Stimulated activated CD8-positive, alpha-beta memory T cell treated with anti-CD3 and anti-CD28 coated beads, Interleukin-12 subunit alpha, Interleukin-12 subunit beta, amount 100 ng/mL, for 24 hours (primary cell): ENCODE measurements around the gene ZC4H2.
"Not testable (repeated sequence)": the region's sequence is repeated elsewhere in the genome, so short reads cannot be mapped to it uniquely, and the experiment has no call there.

ENCODE experiments used
- DNase-seq: peaks from one replicate; pipeline ENCODE4 v3.0.0-alpha.2; 2020; ENCODE audit errors: extremely low read depth

Gene ZC4H2, protein sequence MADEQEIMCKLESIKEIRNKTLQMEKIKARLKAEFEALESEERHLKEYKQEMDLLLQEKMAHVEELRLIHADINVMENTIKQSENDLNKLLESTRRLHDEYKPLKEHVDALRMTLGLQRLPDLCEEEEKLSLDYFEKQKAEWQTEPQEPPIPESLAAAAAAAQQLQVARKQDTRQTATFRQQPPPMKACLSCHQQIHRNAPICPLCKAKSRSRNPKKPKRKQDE

DNA sequence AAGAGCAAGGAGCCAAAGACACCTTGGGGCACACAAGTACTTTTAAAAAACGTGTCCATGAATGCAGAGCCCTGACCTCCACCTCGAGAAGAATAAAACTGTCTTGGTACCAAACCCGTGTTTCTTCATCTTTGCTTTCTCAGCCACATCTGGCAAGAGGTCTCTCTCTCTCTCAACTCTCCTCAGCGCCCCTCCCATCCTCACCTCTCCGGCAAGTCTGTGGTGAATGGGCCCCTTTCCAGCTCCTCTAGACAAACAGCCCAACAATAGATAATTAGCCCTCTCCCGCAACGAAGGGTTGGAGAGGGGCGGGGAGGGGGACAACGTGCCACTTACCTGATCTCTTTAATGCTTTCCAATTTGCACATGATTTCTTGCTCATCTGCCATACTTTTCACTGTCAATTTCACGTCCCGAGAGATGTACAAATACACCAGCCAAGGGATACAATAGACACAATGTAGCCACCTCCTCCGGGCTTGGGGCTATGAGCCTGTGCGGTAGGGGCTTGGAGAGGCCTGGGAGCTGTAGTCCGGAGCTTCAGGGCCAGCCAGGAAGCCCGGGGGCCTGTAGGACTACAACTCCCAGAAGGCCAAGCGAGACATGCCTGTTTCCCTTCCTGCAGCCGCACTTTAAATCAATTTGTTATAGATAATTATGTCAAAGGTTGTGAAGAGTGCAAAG, at the start of gene ZC4H2:
TSS of gene ZC4H2 (minus strand) at position 462 of the 684 bp plus-strand sequence. CDS start at position 389, 73 bp downstream.
- no peak for DNase-seq

DNA sequence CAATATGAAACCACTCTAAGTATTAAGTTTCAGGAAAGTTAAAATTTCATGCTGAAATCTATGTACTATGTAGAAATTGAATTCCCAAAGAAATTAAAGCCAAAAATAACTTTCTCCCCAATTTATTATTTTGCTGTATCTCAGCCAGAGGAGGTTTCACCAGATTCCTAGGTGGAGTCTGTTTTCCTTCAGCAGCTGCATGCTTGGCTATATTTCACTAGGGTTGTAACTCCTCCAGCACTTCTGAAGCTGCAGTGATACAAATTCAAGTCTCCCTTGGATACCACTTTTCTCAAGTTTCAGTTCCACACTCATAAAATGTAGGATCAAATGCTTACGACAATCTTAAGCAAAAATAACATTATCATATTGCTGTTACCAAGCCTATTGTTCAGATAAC, 41.2 kb upstream of the ZC4H2 start:
- DNase-seq, result no peak

DNA sequence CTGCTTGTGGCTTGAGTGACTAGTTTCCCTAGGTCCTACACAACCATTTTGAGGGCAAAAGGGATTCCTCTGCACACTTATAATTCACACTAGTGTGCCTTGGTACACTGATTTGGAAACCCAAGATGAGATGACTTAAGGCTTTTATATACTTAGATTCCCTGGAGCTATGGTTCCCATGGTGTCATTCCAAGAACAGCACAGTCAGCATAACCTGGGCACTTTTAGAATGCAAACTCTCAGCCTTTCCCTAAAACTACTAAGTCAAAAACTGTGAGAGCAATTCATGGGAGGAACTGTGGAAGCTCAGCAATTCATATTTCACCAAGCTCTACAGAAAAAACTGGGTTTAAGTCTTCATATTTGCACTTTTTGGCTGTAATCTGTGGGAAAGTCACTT, 38.0 kb upstream of the ZC4H2 start:
- no peak for DNase-seq

DNA sequence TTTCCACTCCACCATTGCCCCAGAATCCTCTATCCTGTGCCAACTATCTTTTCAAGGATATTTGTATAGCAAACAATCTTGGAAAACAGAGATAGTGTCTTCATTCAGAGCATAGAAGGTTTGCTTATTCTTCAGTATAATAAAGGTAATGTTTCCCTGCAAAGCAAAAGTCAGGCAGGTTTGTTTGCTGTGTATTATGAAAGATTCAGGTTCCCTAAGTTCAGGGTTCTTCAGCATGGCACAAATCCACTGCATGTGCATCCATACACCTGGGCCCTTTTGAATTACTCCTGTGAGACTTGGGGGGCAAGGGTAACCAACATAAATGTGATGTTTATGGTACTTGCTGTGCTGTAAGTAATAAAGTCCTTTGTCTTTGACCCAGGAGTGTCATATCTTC, 33.2 kb upstream of the ZC4H2 start:
- DNase-seq, result no peak

DNA sequence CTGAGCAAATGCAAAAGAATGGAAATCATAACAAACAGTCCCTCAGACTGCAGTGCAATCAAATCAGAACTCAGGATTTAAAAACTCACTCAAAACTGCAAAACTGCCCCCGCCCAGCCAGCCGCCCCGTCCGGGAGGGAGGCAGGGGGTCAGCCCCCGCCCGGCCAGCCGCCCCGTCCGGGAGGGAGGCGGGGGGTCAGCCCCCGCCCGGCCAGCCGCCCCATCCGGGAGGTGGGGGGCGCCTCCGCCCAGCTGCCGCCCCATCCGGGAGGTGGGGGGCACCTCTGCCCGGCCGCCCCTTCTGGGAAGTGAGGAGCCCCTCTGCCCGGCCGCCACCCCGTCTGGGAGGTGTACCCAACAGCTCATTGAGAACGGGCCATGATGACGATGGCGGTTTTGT, 26.0 kb upstream of the ZC4H2 start:
- not testable (repeated sequence) for DNase-seq

DNA sequence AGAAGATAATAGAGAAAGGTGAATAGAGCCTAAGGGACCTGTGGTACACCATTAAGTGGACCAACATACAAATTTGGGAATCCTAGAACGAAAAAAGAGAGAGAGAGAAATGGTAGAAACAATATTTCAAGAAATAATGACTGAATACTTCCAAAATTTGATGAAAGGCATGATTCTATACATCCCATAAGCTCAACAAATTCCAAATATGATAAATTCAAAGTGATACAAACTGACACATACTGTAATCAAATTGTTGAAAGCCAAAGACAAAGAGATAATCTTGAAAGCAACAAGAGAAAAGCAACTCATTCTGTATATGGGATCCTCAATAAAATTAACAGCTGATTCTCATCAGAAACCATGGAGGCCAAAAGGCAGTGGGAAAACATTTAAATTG, 20.6 kb upstream of the ZC4H2 start:
- no peak for DNase-seq

DNA sequence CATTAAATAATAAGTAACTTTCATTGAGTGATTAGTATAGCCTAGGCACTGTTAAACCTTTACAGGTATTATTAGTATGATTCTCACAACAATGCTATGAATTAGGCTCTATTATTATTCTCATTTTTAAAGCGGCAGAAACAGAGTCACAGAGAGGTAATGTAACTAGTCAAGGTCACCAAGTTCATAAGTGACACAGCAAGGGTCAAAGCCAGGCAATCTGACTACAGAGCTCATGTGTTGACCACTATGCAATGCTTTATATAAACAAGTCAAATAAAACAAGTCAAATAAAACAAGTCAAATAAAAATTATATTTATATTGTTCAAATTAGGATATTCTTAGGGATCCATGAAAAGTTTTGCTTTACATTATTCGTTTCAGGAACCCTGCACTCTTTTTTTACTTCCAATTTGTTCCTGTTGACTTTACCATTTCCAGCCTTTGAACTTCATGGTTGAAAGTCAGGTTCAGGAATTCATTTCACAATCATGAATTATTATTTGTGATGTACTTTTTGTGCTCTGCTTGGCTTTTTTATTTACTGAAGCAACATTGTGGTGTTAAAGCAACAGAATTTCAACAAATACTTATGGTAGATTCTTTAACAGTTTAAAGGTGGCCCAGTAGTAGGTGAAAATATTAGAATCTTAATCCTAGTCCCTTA, 18.0 kb upstream of the ZC4H2 start:
- DNase-seq, result no peak

DNA sequence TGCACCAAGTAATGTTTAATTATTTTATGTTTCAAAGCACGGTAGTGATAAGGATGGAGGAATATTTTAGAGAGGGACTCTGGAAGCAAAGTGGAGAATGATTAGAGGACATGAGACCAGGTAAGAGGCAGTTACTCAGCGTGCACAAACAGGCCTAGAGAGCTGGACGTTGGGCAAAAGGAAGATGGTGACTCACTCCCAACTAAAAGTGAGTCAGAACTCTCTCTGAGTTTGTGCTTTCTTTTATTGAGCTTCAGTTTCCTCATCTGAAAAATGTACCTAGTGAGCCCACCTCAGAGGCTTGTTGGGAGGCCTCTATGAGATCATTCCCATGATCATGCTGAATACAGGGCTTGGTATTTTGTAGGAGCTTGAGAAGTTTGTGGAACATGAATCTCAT, 1.6 kb upstream of the ZC4H2 start:
- no peak for DNase-seq

DNA sequence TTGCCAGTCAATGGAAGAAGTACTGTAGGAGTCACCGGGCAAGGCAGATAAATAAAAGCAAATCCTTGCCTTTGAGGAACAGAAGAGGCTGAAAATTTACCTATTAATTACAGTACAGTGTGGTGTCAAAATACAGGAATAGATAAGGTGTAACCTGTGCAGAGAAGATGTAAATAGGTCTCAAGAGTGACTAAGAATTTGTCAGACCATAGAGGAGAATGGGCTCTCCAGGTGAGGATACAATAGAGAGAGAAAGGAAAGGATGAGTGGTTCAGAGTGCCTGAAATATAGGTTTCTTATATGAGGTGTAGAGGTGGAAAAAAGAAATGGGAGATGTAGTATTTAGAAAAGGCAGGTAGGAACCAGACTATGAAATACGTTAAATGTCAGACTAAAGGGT, 801 bp upstream of the ZC4H2 start:
- DNase-seq, result no peak

DNA sequence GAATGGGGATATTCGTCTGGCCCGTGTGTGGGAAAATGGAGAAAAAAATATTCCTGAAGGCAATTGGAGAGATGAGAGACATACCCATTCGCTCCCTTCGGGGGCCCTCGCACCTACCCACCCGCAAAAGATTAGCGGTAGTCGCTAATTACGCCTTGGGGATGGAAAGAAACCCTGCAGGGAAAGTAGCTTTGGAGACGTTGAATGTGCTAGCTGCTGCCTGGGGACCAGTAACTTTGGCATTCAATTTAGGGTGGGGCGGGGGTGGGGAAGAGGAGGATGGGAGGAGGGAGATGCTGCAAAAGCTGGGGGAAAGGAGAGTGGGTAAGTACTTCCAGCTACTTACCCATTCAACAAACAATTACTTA, 407 bp upstream of the ZC4H2 start:
- no peak for DNase-seq

DNA sequence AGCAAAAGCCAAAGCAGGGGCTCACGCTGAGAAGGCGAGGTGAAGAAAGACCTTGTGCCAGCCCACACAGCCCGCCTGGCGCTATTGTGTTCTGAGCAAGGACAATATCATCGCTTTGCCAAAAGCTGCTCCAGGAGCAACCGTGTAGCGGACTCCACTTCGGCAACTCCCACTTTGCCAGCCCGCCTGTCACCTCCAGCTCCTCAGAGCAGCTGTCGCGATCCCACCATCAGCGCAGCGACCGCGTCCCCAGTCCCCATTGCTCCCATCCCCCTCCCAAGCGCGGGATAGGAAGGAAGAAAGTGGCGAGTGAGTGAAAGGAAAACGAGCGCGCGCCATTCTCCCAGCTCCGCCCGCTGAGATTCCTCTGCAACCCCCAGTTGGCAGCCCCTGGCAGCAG, 759 bp downstream of the ZC4H2 start:
- DNase-seq, result no peak

DNA sequence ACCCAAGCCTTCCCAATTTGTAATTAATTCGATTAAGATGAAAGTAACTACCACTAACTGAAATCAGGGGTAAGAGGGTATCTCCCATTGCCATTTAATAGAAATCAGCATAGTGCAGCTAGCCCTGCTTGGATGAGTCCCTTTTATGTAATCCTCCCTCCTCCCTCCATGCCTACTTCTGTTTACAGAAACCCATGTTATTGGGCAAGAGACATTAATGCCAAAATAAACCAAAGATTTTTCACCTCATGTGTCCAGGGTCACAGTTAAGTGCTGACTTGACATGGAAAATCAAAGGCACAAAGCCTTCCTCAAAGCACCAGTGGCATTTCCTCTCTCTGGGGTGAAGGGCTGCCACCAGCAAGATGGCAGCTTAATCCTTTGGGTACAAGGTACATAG, 50.8 kb downstream of the ZC4H2 start:
- DNase-seq, result no peak

DNA sequence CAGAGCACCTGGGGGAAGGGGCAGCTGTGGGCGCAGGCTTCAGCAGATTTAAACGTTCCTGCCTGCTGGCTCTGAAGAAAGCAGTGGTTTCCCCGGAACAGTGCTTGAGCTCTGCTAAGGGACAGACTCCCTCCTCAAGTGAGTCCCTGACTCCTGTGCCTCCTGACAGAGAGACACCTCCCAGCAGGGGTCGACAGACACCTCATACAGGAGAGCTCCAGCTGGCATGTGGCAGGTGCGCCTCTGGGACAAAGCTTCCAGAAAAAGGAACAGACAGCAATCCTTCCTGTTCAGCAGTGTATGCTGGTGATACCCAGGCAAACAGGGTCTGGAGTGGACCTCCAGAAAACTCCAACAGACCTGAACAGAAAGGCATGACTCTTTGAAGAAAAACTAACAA, 68.1 kb downstream of the ZC4H2 start:
- no peak for DNase-seq

DNA sequence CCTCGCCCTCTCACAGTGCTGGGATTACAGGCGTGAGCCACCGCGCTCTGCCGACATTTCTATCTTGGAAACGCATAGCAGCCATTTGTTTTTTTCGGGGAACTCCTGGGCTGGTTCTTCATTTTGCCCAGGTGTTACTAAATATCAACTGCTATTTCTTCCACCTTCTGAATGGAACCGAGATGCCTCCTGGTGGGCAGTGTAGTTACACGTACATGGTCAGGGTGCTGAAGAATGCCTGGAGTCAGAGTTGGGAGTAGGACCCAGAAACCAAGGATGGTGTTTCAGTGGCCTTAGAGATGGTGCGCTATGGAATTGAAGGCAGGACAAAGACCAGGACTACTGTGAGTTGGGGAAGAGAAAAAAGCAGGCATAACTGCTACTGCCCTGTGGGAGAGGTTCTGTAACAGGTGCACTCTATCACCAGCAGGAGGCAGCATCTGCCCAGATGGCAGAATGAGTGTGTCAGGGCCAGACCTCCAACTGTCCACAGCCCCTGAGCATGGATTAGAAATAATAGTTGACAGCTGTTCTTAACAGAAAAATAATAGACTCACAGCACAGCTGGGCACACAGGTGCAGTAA, 81.7 kb downstream of the ZC4H2 start:
- no peak for DNase-seq

DNA sequence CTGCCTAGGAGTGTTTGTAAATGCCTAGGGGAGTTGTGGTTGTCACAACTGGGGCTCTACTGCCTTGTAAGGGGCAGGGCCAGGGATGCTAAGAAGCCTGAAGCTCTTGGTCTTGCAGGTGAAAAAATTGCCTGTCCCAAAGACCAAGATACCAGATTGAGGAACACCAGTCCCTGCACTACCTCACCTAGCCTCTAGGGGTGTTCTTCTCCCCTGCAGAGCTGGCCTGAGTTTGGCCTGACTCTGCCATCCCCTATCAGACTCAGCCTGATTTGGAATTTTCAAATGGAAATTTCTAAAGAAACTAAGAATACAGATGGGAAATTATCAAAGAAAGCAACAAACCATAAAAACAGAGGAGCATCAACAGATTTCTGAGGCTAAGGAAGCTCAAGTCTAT, 90.4 kb downstream of the ZC4H2 start:
- DNase-seq, result no peak

DNA sequence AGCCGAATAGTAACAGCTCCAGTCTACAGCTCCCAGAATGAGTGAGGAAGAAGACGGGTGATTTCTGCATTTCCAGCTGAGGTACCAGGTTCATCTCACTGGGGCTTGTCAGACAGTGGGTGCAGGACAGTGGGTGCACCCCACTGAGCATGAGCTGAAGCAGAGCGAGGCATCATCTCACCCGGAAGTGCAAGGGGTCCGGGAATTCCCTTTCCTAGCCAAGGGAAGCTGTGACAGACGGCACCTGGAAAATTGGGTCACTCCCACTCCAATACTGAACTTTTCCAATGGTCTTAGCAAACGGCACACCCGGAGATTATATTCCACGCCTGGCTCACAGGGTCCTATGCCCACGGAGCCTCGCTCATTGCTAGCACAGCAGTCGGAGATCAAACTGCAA, 97.5 kb downstream of the ZC4H2 start:
- DNase-seq, result not testable (repeated sequence)

DNA sequence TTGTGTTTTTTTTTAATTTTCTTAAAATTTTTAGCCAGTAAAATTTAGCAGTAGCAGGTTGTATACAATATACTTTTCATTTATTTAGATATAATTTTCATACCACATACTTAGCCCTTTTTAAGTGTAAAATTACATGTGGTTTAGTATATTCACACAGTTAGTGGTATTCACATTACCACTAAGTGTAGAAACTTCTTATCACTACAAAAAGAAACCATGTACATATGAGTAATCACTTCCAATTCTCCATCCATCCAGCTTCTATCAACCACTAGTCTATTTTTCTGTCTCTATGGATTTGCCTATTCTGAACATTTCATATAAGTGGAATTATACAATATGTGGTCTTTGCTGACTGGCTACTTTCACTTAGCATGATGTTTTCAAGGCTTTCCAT, 109.0 kb downstream of the ZC4H2 start:
- DNase-seq, result no peak
